NCI-H82 treated with DMSO at 0.1 percent for 48 hours (cell line): ENCODE measurements around the gene FBXO41.

ENCODE experiments used
- DNase-seq: peaks from one replicate; lab custom pipeline; 2025; ENCODE audit not compliant: unreplicated experiment; lab: John Stamatoyannopoulos, UW

The FBXO41 gene

DNA sequence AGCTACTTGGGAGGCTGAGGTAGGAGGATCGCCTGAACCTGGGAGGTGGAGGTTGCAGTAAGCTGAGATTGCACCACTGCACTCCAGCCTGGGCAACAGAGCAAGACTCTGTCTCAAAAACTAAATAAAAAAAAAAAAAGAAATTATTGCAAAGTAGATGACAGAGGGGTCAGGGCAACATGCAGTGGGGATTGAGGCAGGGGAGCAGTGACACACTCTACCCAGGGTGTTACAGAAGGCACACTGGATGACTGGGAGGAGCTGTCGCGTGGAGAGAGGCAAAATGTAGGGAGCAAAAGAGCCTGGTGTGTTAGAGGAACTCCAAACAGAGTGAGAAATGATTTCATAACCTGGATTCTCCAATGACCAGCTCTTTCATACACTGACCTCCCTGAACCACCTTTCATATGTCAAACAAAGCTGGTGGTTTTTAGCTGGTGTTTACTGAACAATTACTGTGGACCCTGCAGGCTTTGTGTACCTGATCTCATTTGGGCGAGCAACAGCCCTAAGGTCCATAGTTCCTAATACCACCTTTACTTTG is 22.1 kb downstream of the FBXO41 start:
- DNase-seq: no peak

DNA sequence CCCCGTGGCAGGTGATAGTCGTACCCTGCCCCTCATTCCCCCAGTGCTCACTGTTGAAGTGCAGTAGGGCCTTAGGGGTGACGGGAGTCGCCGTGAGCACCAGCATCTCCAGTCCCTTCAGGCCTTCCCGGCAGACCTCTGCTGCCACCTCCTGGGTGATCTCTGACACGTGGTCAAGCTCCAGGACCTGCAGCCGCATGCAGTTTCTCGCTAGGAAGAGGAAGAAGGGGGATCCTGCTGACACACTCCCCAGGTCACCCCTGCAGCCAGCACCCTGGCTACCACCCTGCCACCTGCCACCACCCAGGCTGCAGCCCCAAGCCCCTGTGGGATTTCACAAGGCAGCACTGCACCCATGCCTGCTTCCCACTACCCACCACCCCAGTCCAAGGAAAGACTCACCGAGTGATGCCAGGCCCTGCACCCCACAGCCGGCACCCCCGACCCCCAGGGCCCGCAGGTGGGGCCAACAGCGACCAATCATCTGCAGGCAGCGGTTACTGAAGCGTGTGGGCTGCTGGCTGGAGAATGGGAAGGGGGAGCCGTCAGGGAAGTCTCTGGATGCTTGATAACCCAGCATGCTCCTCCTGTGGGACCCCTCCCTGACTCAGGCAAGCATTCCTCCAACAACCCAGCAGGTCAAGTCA is 23.8 kb downstream of the FBXO41 start:
- no peak for DNase-seq

DNA sequence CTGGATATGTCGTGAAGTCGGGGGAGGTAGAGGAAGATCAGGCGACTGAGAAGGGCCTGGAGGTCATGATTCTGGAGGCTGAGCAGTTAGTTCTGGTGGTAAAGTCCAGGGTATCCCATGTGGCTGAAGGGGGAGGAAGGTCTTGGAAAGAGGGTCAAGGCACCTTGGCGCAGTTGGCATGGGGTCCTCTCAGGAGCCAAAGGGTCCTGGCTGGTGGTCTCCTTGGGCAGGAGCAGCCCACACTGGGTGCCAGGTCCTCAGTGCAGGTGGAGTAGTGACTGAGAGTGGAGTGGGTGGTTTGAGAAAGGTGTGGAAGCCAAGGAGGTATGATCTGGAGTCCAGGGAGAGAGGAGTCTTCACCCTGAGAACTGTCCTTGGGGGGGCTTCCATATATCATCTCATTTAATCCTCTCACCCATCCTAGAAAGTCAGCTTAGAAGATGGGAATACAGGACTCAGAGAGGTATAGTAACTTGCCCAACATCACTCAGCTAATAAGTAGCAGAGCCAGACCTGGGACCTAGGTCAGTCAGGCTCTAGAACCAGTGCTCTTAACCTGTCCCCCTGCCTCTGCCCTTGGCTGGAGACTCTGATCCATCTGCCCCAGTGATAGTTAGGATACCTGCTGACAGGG is 24.5 kb downstream of the FBXO41 start:
- no peak for DNase-seq

DNA sequence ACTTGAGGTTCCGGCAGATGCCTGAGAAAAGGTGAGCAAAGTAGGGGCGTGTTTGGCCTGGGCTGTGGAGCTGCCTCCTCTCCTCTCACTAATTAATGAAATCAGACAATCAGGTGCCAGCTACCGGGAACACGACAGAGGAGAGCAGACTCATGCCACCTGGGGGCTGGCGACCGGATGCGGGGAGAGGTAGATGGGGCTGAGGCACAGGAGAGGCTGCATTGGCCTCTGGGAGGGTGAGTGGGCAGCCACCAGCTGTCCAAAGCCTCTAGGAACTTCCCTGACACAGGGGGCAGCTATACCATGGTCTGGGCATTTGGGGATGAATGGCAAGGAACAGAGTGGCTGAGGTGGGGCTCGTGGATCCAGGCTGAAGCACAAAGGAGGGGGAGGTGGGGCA is 25.0 kb downstream of the FBXO41 start:
- DNase-seq: no peak

DNA sequence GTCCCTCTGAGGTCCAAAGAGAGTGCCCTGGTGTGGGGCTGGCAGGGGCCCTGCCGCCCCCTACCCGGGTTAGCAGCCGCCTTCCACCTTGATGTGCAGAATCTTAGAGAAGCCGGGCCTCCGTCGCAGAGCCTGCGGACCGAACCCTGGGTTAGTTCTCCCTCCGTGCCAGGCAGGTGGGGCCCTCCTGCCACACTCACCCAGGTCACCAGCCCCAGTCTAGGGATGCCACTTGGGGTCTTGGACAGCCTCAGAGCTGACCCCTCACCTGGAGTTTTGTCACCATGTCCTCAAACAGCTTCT is 25.4 kb downstream of the FBXO41 start:
- no peak for DNase-seq

DNA sequence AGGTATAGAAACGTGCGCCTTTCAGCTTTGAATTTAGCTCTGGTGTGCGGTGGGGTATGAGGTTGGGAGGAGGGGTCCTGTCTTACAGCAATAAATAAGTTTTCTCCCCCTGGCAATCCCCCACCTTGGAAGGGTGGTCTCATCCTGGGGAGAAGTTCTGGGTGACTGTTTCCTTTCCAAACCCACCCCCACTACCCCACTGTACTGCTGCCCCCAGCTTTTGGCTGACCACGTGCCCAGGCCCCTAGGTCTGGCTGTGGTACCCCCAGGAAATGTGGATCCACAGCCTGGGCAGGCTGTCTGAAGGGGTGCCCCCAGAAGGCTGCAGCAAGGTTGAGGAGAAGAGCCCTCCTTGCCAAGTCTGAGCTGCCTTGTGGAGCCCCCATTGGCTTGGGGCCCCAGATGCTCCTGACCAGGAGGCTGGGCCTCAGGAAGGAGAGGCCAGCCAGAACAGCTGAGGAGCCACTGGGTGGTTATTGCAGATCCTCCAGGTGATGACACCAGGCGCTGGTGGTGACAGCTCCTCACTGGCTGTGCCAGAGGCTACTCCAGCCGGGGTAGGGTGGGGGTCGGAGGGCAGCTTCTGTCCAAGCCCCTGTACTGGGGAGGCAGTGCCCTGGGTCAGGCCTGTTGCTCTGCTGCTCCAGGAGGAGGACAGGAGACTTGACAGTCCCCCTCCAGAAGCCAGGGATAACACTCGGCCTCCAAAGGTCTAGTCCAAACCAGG is 25.9 kb downstream of the FBXO41 start:
- no peak for DNase-seq

DNA sequence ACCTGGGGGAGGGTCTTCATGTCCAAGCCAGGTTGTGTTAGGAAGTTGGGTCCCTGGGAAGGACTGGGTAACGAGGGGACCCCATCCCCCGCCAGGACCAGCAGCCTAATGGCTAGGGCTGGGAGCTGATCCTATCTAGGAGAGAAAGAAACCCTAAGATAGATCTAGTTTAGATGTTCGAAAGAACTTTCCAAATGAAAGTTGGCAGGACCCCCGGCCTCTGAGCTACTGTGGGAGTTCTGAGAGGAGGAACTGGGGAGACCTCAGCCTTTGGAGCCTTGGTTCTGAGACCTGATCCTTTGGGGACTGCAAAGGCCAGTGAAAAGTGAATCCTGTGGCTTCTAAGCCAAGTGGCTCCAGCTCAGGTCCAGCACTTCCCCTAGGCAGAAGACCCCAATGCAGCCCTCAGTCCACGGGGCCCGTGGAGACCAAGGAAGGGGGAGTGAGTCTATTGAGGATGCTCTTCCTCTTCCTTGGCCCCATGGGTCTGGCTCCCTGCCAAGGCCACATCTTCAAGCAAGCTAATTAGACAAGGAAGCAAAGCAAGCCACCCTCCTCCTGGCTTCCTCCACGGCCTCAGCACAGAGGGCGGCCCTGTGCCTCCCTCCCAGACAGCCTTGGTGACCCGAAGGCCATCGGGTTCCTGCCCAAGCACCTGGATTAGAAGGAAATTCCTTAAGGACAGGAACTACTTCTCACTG is 26.7 kb downstream of the FBXO41 start:
- DNase-seq: no peak

DNA sequence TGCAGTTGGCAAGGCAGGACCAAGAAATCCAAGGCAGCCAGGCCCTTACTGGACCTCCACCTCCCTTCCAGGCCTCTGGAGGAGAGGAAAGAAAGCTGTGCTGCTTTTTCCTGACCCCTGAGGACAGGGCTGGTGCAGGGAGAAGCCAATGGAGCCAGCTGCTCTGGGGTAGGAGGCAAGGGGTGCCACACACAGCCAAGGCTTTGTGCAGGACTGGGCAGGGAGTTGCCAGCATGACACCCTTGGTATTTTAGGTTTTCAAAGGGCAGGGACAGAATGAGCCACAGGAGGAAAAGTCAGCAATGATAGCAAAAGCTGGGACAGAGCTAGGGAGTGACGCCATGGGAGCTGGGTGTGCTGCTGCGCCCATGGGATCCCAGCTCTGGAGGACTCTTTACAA is 27.3 kb downstream of the FBXO41 start:
- no peak for DNase-seq

DNA sequence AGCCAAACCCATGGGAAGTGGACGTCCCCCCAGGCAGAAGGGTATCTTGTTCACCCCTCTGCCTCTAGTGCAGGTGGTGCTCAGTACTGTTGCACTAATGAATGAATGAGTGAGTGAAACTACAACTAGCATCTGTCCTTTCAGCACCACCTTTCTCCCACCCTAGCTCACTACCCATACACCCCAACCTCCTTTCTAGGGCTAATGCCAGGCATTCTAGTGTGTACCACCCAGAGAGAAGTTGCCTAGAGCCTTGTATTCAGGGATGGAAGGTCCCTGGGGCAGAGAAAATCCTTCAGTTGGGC is 27.7 kb downstream of the FBXO41 start:
- DNase-seq: no peak

DNA sequence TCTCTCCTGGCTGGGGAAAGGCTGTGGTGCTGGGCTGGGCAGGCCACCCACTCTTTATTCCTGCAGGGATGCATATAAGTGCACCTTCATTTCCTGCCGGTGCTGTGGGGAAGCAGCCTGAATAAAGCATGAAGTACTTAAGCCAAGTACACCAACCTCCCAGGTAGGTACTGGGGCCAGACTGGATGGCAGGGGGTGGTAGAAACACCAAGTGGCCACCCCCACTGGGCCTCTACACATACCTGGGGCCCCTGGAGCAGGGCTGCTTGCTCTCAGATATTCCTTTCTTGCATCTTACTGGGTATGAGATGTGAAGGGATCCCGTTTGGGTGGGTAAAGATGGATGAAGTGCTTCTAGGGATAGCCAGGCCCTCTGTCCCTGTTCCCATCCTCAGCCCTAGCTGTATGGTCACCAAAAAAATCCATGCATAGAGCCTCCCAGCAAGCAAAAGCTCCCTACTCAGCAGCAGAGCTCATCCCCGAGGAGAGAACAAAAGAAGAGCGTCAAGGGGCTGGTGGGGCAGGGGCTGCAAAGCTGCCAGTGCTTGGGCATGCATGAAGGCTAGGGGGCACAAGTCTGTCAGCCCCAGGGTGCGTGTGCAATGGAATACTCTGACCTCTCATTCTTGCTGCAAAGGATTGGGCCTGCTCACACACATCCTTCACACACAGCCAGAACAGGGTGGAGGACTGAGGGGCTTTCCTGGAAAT is 28.2 kb downstream of the FBXO41 start:
- no peak for DNase-seq

DNA sequence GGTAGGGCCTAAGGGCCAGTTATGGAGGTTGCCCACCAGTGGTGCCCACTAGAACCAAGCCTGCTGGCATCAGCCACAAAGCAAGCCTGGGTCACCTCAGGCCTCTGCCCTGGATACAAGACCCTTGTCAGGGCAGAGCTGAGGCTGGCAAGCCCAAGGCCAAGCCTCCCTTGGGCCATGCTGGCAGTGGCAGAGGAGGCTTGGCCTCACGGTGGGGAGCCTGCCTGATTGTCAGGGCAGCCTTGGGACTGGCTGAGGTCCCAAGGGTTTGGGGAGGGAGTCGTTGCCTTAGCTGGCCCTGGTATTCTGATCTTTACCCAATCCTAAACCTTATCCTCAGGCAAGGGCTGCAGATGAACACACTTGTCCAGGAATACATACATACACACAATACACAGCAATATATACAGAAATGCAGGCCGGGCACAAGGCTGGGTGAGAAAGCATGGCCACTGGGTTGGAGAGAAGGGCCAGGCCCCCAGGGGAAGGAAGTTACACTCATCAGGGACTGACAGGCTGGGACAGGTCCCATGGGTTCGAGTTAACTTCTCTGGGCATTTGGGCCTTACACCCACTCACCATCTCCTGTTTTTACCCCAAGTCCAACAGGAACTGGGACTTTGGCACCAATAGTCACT is 29.2 kb downstream of the FBXO41 start:
- no peak for DNase-seq

DNA sequence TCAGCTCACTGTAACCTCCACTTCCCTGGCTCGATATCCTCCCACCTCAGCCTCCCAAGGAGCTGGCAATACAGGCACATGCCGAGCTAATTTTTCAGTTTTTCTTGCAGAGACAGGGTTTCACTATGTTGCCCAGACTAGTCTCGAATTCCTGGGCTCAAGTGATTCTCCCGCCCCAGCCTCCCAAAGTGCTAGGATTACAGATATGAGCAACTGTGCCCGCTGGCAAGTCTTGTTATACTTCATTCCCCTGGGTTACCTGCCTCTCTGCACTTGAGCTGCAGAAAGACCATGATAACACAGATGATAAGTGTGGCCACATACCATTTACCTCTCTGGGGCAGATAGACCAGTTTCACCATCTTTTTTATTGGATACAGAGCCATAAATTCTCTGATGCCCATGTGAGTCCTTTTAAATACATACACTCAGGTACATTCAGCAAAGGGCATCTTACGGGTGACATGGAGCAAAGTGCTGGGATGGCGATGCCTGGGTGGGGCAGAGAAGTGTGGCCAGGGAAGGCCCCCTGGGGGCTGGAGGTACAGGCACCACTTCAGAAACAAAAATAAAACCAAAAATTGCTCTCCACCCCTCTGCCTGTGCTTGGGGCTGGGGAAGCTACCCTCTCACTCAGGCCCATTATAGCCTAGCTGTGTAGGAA is 29.8 kb downstream of the FBXO41 start:
- no peak for DNase-seq

DNA sequence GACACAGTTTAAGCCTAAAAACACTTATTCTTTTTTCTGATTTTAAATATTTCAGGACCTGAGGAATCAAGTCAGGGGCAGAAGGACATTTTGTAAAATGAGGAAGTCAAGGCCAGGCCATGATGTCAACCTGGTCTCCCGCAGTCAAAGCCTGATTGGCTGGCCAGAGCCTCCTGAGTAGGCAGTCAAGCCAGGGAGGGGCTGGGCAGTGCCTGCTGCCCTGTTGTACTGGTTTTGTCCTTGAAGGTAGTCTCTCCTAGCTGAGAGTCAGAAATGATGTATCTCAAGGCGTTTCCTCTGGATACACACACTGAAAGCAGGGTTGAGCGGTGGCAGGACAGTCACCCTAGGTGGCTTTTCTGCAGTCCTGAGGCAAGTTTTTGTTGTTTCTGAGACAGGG is 30.4 kb downstream of the FBXO41 start:
- no peak for DNase-seq

DNA sequence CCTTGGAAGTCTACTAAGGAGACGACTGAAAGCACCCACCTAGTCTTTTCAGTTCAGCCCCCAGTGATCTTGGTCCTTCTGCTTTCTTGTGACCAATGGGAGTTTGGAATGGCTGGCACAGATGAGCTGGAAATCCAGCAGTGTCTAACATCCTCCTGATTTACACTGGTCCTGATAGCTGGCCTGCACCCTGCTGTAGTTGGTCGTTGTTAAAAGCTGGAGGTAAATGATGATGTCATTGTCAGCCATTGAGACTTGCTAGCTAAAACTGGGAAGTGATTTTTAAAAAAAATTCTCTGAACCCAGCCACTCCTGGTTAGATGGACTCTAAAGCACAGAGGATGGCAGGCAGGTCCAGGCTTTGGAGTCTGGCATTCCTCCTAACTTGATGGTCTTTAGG is 30.9 kb downstream of the FBXO41 start:
- no peak for DNase-seq

DNA sequence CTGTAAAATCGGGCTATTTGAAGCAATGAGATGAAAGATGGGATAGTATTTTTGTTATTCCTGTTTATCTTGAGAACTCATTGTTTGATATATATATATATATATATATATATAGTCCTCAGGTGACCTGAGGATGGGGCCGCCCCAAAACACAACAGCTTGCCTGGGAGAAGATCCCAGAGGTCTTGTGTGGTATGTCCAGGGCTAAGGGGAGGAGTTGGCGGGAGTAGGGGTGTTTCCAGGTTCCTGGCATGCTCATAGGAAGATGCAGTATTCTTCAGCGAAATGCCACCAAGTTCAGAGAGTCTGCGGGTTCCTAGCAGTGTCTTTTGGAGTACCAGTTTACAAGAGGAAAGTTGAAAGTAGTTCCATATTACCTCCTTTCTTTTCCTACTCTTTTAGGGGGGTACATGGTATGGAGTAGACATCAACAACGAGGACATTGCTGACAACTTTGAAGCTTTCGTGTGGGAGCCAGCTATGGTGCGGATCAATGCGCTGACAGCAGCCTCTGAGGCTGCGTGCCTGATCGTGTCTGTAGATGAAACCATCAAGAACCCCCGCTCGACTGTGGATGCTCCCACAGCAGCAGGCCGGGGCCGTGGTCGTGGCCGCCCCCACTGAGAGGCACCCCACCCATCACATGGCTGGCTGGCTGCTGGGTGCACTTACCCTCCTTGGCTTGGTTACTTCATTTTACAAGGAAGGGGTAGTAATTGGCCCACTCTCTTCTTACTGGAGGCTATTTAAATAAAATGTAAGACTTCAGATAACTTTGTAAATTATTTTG is 31.8 kb downstream of the FBXO41 start:
- no peak for DNase-seq

DNA sequence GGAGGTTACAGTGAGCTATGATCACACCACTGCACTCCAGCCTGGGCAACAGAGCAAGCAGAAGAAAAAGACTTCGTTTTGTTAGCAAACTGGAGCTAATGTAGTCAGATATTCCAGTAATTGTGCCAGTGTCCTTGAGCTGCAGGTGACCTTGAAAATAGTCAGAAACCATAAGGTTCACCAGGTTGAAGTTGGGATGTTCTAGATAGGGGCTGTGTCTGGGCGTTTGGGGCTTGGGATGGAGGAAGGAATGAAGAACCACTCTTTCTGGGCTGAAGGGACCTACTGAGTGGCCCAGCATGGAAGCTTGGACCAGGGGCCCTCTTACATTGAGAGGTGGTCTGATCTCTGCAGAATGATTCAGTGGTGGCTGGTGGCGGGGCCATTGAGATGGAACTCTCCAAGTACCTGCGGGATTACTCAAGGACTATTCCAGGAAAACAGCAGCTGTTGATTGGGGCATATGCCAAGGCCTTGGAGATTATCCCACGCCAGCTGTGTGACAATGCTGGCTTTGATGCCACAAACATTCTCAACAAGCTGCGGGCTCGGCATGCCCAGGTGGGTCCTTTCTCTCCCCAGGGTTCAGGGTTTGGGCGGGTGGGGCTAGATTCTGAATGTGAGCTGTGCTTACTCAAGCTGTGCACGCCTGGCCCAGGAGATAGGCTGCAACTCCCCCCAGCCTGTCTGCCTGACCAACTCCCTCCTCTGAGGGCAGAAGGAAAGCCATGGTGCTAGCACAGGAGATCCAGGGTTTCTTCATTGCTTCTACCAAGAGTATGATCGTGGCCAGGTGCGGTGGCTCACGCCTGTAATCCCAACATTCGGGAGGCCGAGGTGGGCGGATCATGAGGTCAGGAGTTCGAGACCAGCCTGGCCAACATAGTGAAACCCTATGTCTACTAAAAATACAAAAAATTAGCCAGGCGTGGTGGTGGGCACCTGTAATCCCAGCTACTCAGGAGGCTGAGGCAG is 33.1 kb downstream of the FBXO41 start:
- no peak for DNase-seq

DNA sequence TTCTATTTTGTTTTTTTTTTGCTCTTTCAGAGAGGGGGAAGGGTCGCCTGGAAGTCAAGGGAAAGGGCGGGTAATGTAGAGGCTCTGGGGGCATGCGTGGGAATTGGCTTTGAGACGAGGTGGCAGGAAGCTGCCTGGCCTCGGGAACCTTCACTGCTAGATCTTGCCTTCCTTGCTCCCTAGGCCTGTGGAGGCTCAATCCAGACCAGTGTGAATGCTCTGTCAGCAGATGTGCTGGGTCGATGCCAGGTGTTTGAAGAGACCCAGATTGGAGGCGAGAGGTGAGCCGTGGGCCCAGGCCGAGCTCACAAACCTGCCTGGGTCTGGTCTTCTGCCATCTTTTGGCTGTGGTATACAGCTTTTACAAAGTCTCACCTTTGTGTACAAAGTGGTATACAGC is 34.6 kb downstream of the FBXO41 start:
- no peak for DNase-seq

DNA sequence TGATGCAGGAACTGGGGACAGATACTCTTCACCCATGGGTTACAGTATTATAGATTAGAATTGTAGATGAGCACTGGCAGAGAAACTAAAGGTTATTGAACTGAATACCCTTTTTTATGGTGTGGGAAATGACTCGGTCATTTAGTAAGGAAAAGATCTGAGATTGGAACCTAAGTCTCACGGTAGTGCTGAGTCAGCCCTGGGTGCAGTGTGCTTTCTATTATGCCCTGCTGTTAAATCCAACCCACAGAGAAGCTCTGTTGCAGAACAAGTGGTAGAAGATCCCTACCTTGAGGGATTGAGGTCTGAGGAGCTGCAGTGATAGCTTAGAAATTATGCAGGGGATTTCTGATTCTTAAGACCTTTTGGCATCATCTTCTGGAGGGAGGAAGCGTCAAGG is 37.4 kb downstream of the FBXO41 start:
- no peak for DNase-seq
